HG03280 (cell line): ENCODE data around the gene MARCHF6.
"Not testable (repeated sequence)": the region's sequence is repeated elsewhere in the genome, so short reads cannot be mapped to it uniquely, and the experiment has no call there.

Experiments
- ATAC-seq: cut with Tn5 transposase; IDR thresholded peaks from one replicate; pipeline ENCODE4 v1.9.1; 2021; ENCODE audit warnings: mild to moderate bottlenecking, moderate library complexity; ENCODE audit not compliant: unreplicated experiment

Gene MARCHF6

GRCh38 chr5:10348258-10348657 is 5.2 kb upstream of the MARCHF6 start:
- ATAC-seq: no peak

GRCh38 chr5:10351199-10351905 is 2.1 kb upstream of the MARCHF6 start:
- no peak for ATAC-seq

GRCh38 chr5:10351919-10352318 is 1.6 kb upstream of the MARCHF6 start:
- ATAC-seq: no peak

GRCh38 chr5:10352430-10353240 is 860 bp upstream of the MARCHF6 start:
- peak; percentile 2 for ATAC-seq

- peak; percentile 27 for ATAC-seq
These were observed 765 bp downstream of the MARCHF6 start for GRCh38 chr5:10354048-10354872.

GRCh38 chr5:10355071-10355889 is 1.8 kb downstream of the MARCHF6 start:
- no peak for ATAC-seq

GRCh38 chr5:10358999-10359398 is 5.5 kb downstream of the MARCHF6 start:
- ATAC-seq: no peak

GRCh38 chr5:10360686-10361085 is 7.2 kb downstream of the MARCHF6 start:
- no peak for ATAC-seq

- ATAC-seq: no peak
These were observed 10.2 kb downstream of the MARCHF6 start for GRCh38 chr5:10363519-10364185.

- ATAC-seq: no peak
These were observed 10.7 kb downstream of the MARCHF6 start for GRCh38 chr5:10364186-10364689.

GRCh38 chr5:10365782-10366181 is 12.3 kb downstream of the MARCHF6 start:
- no peak for ATAC-seq

- ATAC-seq: no peak
These were observed 13.1 kb downstream of the MARCHF6 start for GRCh38 chr5:10366310-10367272.

GRCh38 chr5:10367579-10367978 is 14.1 kb downstream of the MARCHF6 start:
- no peak for ATAC-seq

GRCh38 chr5:10370931-10371330 is 17.4 kb downstream of the MARCHF6 start:
- ATAC-seq: no peak

- ATAC-seq: not testable (repeated sequence)
These were observed 17.9 kb downstream of the MARCHF6 start for GRCh38 chr5:10371369-10371768.

- no peak for ATAC-seq
These were observed 19.5 kb downstream of the MARCHF6 start for GRCh38 chr5:10372726-10373709.
